Placental pericyte (primary cell): Measurements from ENCODE around the gene TAL2. TPM values are rescaled to one million over a fixed set of nuclear protein-coding genes. Genes with fewer than 3 reads are reported as not detected.

ENCODE experiments used
- total RNA-seq: library from RNA; depleted of rRNA; stranded (reverse); fragments of >200 nt; gene quantifications from 2 replicates; pipeline ENCODE4 v1.2.3, GENCODE V29; 2012

The TAL2 gene
- total RNA-seq = 0.43 TPM in 1 of 2 replicates, not detected in the other

GRCh38 chr9:105662184-105663104, at the start of gene TAL2:
TAL2 (plus strand) TSS chr9:105662457; CDS start chr9:105662497, 40 bp downstream.

GRCh38 chr9:105694190-105694847, 32.1 kb downstream of the TAL2 start, which contains the start of gene TMEM38B:
TMEM38B (plus strand) TSS chr9:105694541; CDS start chr9:105694661, 120 bp downstream.

Other genes starting within 250 kb of the TAL2 start
- 4.8 and 9.7 TPM in 2 replicates for gene FSD1L, start 214.4 kb upstream of the TAL2 start, total RNA-seq
- 19.0 and 25.2 TPM in 2 replicates for gene FKTN, start 104.3 kb upstream of the TAL2 start, total RNA-seq
- gene TMEM38B, start 32.1 kb downstream of the TAL2 start, total RNA-seq = 10.5 and 12.2 TPM in 2 replicates